SU-DHL-6 (cell line): ENCODE data around the gene NEU1.

Experiments
- H2AFZ ChIP-seq: fragments of 200-600 bp; sonication (generic); 2 replicates; pipeline ENCODE4 v1.6.1; 2014; ENCODE audit warnings: low read depth, mild to moderate bottlenecking, moderate library complexity, mixed read lengths, antibody characterized with exemption, low read length; ENCODE audit not compliant: severe bottlenecking
- H3F3A ChIP-seq: fragments of 200-600 bp; shearing (Covaris generic); 2 replicates; pipeline ENCODE4 v1.6.0; 2016; ENCODE audit warnings: antibody characterized with exemption, mild to moderate bottlenecking; ENCODE audit not compliant: insufficient read depth
- H3K27ac ChIP-seq: fragments of 200-600 bp; sonication (generic); 2 replicates; pipeline ENCODE4 v1.5.1; 2016; ENCODE audit warnings: low read depth, mild to moderate bottlenecking, low read length, moderate library complexity, mixed read lengths
- H3K27me3 ChIP-seq: fragments of 200-600 bp; sonication (generic), shearing (Covaris generic); 2 replicates; pipeline ENCODE4 v1.6.0; 2014; ENCODE audit warnings: mild to moderate bottlenecking, low read length
- H3K36me3 ChIP-seq: fragments of 200-600 bp; sonication (generic); 2 replicates; pipeline ENCODE4 v1.6.1; 2014; ENCODE audit warnings: mild to moderate bottlenecking, low read length, mixed read lengths
- H3K4me2 ChIP-seq: fragments of 300-600, 200-600 bp; shearing (Covaris generic), sonication (generic); 2 replicates; pipeline ENCODE4 v1.6.0; 2014; ENCODE audit warnings: low read length, low read depth, mild to moderate bottlenecking; ENCODE audit not compliant: poor library complexity, severe bottlenecking
- H3K4me3 ChIP-seq: fragments of 200-600 bp; sonication (generic); 2 replicates; pipeline ENCODE4 v1.5.1; 2014; ENCODE audit warnings: antibody characterized with exemption, low read length, mild to moderate bottlenecking, mixed read lengths; ENCODE audit not compliant: insufficient read depth, poor library complexity, severe bottlenecking
- H3K79me2 ChIP-seq: fragments of 200-600 bp; sonication (generic); 2 replicates; pipeline ENCODE4 v1.6.1; 2014; ENCODE audit warnings: mild to moderate bottlenecking, low read length, moderate library complexity; ENCODE audit not compliant: insufficient read depth
- H3K9ac ChIP-seq: fragments of 200-600 bp; sonication (generic); 2 replicates; pipeline ENCODE4 v1.7.0; 2014; ENCODE audit warnings: mild to moderate bottlenecking, low read length
- H3K9me2 ChIP-seq: fragments of 200-600 bp; sonication (generic); replicated peaks from 2 replicates; pipeline ENCODE4 v1.6.1; 2014; ENCODE audit warnings: low read length; ENCODE audit not compliant: insufficient read depth
- H3K9me3 ChIP-seq: fragments of 200-600 bp; sonication (generic); 2 replicates; pipeline ENCODE4 v1.6.1; 2014; ENCODE audit warnings: low read length, mixed read lengths; ENCODE audit not compliant: insufficient read depth
- H4K20me1 ChIP-seq: fragments of 200-600 bp; sonication (generic); 2 replicates; pipeline ENCODE4 v1.6.1; 2014; ENCODE audit warnings: low read depth, mild to moderate bottlenecking, antibody characterized with exemption, low read length, moderate library complexity, mixed read lengths
- CTCF ChIP-seq: fragments of 200-600 bp; sonication (generic); IDR thresholded peaks from one replicate; pipeline ENCODE4 v1.5.1; 2017; ENCODE audit warnings: antibody characterized with exemption, mild to moderate bottlenecking, low read length, moderate library complexity; ENCODE audit not compliant: insufficient read depth, poor library complexity, severe bottlenecking
- EZH2phosphoT487 ChIP-seq: fragments of 200-600 bp; sonication (generic), shearing (Covaris generic); conservative IDR thresholded peaks from 2 replicates; pipeline ENCODE4 v1.6.1; 2018; ENCODE audit warnings: mild to moderate bottlenecking, antibody characterized with exemption, low read length, moderate library complexity, mixed read lengths

Gene NEU1

GRCh38 chr6:31815025-31815838, 47.4 kb downstream of the NEU1 start, which contains the start of the genes HSPA1A and HSPA1L:
Gene HSPA1A, plus strand, starts transcription at chr6:31815543. Its CDS starts 214 bp downstream, at chr6:31815757.
Gene HSPA1L, minus strand, starts transcription at chr6:31815283. Its CDS starts 3,311 bp downstream, at chr6:31811972.
- Histone ChIP-seq H3K36me3 (no peaks in the 10 kb centered on the region), H3K79me2 (no peaks in the 10 kb centered on the region), H3K4me2 (no peak within 1 kb of the TSS), H3K9me3 (no peaks in the 10 kb centered on the region), H3F3A (no peaks in the 10 kb centered on the region), H2AFZ (no peak within 1 kb of the TSS), H3K9me2 (no peaks in the 10 kb centered on the region), H3K27me3 (no peaks in the 10 kb centered on the region), H3K27ac (no peak within 1 kb of the TSS), H3K9ac (no peak within 1 kb of the TSS), H3K4me3 (no peak within 1 kb of the TSS), H4K20me1 (no peaks in the 10 kb centered on the region)
- TF ChIP-seq CTCF, result no peak

GRCh38 chr6:31814677-31815024, 48.0 kb downstream of the NEU1 start:
- no peaks in the 10 kb centered on the region for H3K9me2 ChIP-seq
- TF ChIP-seq EZH2phosphoT487 (no peak), CTCF (no peak)

GRCh38 chr6:31813465-31813849, 49.2 kb downstream of the NEU1 start:
- no peaks in the 10 kb centered on the region for H3K27me3 ChIP-seq
- H3K4me2 ChIP-seq, result no peak overlapping the region
- no peaks in the 10 kb centered on the region for H3K9me3 ChIP-seq
- H2AFZ ChIP-seq, result no peak overlapping the region
- H3K27ac ChIP-seq, result no peak overlapping the region
- no peaks in the 10 kb centered on the region for H4K20me1 ChIP-seq
- no peak overlapping the region for H3K4me3 ChIP-seq
- no peak overlapping the region for H3K9ac ChIP-seq
- TF ChIP-seq EZH2phosphoT487, result no peak
- no peak for TF ChIP-seq CTCF
- H3K79me2 ChIP-seq, result no peaks in the 10 kb centered on the region
- 0 out of 2 replicates have a peak, but pooled peaks cover 2% of the 10 kb centered on the region for H3F3A ChIP-seq
- no peaks in the 10 kb centered on the region for H3K36me3 ChIP-seq
- no peaks in the 10 kb centered on the region for H3K9me2 ChIP-seq

More at GRCh38 chr6:31814677-31815024, 48.0 kb downstream of the NEU1 start:
- no peak overlapping the region for H2AFZ ChIP-seq
- no peak overlapping the region for H3K4me3 ChIP-seq
- no peaks in the 10 kb centered on the region for H3K36me3 ChIP-seq
- no peaks in the 10 kb centered on the region for H4K20me1 ChIP-seq
- H3K79me2 ChIP-seq, result no peaks in the 10 kb centered on the region
- H3K9ac ChIP-seq, result no peak overlapping the region
- no peaks in the 10 kb centered on the region for H3K9me3 ChIP-seq
- no peak overlapping the region for H3K4me2 ChIP-seq
- 0 out of 2 replicates have a peak, but pooled peaks cover under 1% of the 10 kb centered on the region for H3F3A ChIP-seq
- no peak overlapping the region for H3K27ac ChIP-seq
- no peaks in the 10 kb centered on the region for H3K27me3 ChIP-seq
